Motor neuron (in vitro differentiated cells): ENCODE measurements around the gene WDR26. TPM values are rescaled to one million over a fixed set of nuclear protein-coding genes. Genes with fewer than 3 reads are reported as not detected.
"Not testable (repeated sequence)": the region's sequence is repeated elsewhere in the genome, so short reads cannot be mapped to it uniquely, and the experiment has no call there.

Experiments
- ATAC-seq, 8 experiments: fragments of 200-7000 bp; cut with Tn5 transposase; replicated peaks in 6 of 8; 2 replicates each; pipeline ENCODE4 v1.8.0; 2021; ENCODE audit warnings: mild to moderate bottlenecking in 8 of 8, moderate library complexity in 8 of 8
- H3K27ac ChIP-seq, 2 donors: fragments of 250-450 bp; sonication (Bioruptor Pico); 2 replicates each; pipeline ENCODE4 v1.9.0; 2021; ENCODE audit warnings: antibody characterized with exemption in 2 of 2, mild to moderate bottlenecking in 2 of 2, moderate library complexity in 1 of 2
- H3K4me1 ChIP-seq, 2 donors: fragments of 250-450 bp; sonication (Bioruptor Pico); replicated peaks in 1 of 2; 2 replicates each; pipeline ENCODE4 v1.6.1; 2021; ENCODE audit warnings: antibody characterized with exemption in 2 of 2, mild to moderate bottlenecking in 2 of 2, moderate library complexity in 1 of 2
- H3K4me3 ChIP-seq, 5 donors: fragments of 250-450 bp; sonication (Bioruptor Pico); 2 replicates each; pipeline ENCODE4 v1.9.0; 2021; ENCODE audit warnings: antibody characterized with exemption in 5 of 5, mild to moderate bottlenecking in 5 of 5, moderate library complexity in 4 of 5
- WGBS, 10 experiments: fragments of 450-650 bp; shearing (Covaris generic); methylation state at CpG; one replicate each; pipeline ENCODE4 v1.0.0; 2022; 5-methylcytosine and 5-hydroxymethylcytosine counted together
- in situ Hi-C, 9 experiments: fragments of 400-800 bp; cut with MboI; loops; one replicate each; pipeline ENCODE4 v1.15.0; 2021; ENCODE audit warnings: low sequenced_read_pairs in 9 of 9, low pct_unique_long_range_greater_than_20kb in 2 of 9; ENCODE audit not compliant: unreplicated experiment in 9 of 9
- total RNA-seq, 8 experiments: library from RNA; unstranded; fragments of 300-600 nt; gene quantifications; 2 replicates each; pipeline versions ENCODE4 v1.2.3 to v1.2.4, GENCODE V29; 2022

Gene WDR26
- total RNA-seq, result 100 to 1,000 TPM in 1 of 8 experiments, 10 to 100 TPM in 7; 47.4 to 116 (median 55.1) TPM

GRCh38 chr1:224434691-224435317 is at the start of gene WDR26:
TSS of gene WDR26 (minus strand) at chr1:224434797.
- WGBS, 10 experiments, result 0 to 20% (median 1%) methylated on average over 1 to 14 of the region's 46 CpGs; no CpG with 5 or more reads in 7 of the 10 experiments
- H3K27ac ChIP-seq, result peak within 1 kb of the TSS; percentile 95 to 99
- in situ Hi-C loops, result no loop called here

GRCh38 chr1:224483206-224483605 is 48.6 kb upstream of the WDR26 start:
- in situ Hi-C loops, ATAC-seq: not testable (repeated sequence)
- 67 to 100% (median 93%) methylated on average over 2 to 7 of the region's 7 CpGs; no CpG with 5 or more reads in 2 of the 10 experiments for WGBS, 10 experiments

More at GRCh38 chr1:224434691-224435317, at the start of gene WDR26:
- H3K4me3 ChIP-seq, result peak within 1 kb of the TSS; percentile 73 to 100 (median 96)
- peaks cover 18 to 29% of the 10 kb centered on the region in 2 donors for H3K4me1 ChIP-seq
- peak; percentile 71 to 94 (median 90) for ATAC-seq

DNA sequence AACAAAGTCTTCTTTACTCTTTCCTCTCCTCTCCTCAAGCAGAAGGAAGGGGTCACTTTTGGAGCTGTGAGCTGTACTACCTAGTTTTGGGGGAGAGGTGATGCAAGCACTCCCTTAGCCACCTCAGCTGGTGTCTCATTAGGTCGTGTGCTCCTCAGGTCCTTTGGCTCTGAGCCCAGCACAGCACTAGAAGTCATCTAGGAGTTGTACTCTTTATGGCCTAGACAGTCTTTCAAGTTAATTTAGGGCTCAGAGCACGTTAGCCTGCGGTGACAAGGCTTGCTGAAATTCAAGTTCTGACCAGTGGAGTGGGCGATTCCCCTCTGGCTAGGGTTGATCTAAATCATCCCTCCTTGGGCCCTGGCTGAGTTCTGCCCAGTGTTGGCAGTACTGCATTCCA is 48.0 kb upstream of the WDR26 start:
- no peak overlapping the region for H3K4me3 ChIP-seq
- no peaks in the 10 kb centered on the region for H3K4me1 ChIP-seq
- WGBS, 10 experiments, result 53 to 90% (median 81%) methylated on average over 3 to 4 of the region's 4 CpGs; no CpG with 5 or more reads in 6 of the 10 experiments
- no peak for ATAC-seq
- in situ Hi-C loops, result no loop called here
- no peak overlapping the region for H3K27ac ChIP-seq

More at GRCh38 chr1:224483206-224483605, 48.6 kb upstream of the WDR26 start:
- H3K4me1 ChIP-seq, H3K27ac ChIP-seq, H3K4me3 ChIP-seq: not testable (repeated sequence)

GRCh38 chr1:224481601-224482000 is 47.0 kb upstream of the WDR26 start:
- 40 to 88% (median 63%) methylated on average over 1 to 2 of the region's 2 CpGs; no CpG with 5 or more reads in 7 of the 10 experiments for WGBS, 10 experiments
- no peak overlapping the region for H3K27ac ChIP-seq
- H3K4me1 ChIP-seq, result no peaks in the 10 kb centered on the region
- no peak for ATAC-seq
- in situ Hi-C loops, result no loop called here
- H3K4me3 ChIP-seq, result no peak overlapping the region

DNA sequence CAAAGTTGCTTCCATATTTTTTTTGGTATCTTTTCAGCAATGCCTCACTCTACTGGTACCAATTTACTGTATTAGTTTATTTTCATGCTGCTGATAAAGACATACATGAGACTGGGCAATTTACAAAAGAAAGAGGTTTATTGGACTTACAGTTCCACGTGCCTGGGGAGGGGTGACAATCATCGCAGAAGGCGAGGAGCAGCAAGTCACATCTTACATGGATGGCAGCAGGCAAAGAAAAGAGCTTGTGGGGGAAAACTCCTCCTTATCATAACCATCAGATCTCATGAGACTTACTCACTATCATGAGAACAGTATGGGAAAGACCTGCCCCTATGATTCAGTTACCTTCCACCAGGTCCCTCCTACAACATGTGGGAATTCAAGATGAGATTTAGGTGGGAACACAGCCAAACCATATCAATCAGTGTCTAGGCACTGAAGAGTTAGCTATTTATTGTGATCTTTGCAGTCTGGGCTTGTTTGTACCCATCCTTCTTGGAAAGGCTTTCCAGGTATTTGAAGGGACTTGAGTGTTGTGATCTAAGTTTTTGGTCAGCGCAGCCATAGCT is 46.4 kb upstream of the WDR26 start:
- ATAC-seq, H3K4me3 ChIP-seq, H3K4me1 ChIP-seq, H3K27ac ChIP-seq, in situ Hi-C loops: not testable (repeated sequence)
- 69 to 100% (median 87%) methylated on average over 1 to 4 of the region's 4 CpGs; no CpG with 5 or more reads in 1 of the 10 experiments for WGBS, 10 experiments

DNA sequence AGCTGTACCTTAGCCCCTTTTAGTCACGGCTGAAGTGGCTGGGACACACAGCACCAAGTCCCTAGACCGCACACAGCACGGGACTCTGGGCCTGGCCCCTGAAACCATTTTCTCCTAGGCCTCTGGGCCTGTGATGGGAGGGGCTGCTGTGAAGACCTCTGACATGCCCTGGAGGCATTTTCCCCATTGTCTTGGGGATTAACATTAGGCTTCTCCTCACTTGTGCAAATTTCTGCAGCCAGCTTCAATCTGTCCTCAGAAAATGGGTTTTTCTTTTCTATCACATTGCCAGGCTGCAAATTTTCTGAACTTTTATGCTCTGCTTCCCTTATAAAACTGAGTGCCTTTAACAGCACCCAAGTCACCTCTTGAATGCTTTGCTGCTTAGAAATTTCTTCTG is 45.6 kb upstream of the WDR26 start:
- H3K4me3 ChIP-seq, ATAC-seq, in situ Hi-C loops, H3K27ac ChIP-seq, H3K4me1 ChIP-seq: not testable (repeated sequence)
- 59 to 100% (median 86%) methylated on average over 1 to 3 of the region's 3 CpGs; no CpG with 5 or more reads in 5 of the 10 experiments for WGBS, 10 experiments

DNA sequence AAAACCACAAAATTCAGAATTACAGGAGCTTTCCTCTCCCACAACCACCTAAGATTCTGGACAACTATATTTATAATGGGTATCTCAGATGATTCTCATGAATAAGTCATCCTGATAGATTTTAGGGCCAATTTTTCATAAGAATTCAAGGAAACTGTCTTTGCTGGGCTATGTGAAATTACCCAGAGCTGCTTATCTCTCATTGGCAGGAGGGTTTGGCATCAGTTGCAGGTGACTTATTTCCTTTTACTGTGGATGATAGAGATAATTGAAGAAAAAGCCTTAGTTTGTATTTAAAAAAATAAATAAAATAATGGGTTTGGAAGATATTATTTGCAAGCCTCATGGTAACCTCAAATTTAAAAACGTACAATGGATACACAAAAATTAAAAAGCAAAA is 38.2 kb upstream of the WDR26 start:
- H3K4me1 ChIP-seq, result no peaks in the 10 kb centered on the region
- no peak for ATAC-seq
- no peak overlapping the region for H3K27ac ChIP-seq
- WGBS, 10 experiments, result 73 to 100% (median 87%) methylated on average over 1 of the region's 1 CpG
- in situ Hi-C loops, result no loop called here
- H3K4me3 ChIP-seq, result no peak overlapping the region

DNA sequence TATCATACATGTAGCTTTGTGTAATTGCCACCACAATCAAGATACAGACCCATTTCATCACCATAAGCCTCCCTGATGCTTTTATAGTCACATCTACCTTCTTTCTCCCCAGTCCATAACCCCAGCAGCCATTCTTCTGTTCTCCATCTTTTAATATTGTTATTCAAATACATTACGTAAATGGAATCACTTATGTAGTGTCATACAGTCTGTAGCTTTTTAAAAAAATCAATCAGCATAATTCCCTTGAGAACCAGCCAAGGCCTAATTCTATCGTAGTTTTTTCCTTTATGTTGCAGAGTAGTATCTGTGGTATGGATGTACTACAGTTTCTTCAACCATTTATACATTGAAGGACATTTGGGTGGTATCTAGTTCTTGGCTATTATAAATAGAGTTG is 31.6 kb upstream of the WDR26 start:
- Histone ChIP-seq H3K27ac (no peak overlapping the region), H3K4me3 (no peak overlapping the region), H3K4me1 (peaks cover 0 to 7% of the 10 kb centered on the region in 2 donors)
- in situ Hi-C loops, result no loop called here
- peak in 1 of 8 experiments; percentile 58 for ATAC-seq
- 40 to 100% (median 83%) methylated on average over 1 to 2 of the region's 2 CpGs; no CpG with 5 or more reads in 1 of the 10 experiments for WGBS, 10 experiments

DNA sequence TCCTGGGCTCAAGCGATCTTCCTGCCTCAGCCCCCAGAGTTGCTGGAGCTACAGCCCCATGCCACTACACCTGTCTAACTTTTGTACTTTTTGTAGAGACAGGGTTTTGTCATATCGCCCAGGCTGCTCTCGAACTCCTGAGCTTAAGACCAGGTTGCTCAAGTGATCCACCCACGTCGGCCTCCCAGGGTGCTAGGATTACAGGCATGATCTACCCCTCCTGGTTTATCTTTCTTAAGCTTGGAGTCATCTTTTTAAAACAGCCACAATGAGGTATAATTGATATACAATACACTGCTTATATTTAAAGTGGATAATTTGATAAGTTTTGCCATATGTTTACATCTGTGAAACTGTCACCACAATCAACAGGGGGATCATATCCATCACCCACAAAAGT is 25.4 kb upstream of the WDR26 start:
- ATAC-seq, result no peak
- Histone ChIP-seq H3K4me3 (no peak overlapping the region), H3K4me1 (no peaks in the 10 kb centered on the region), H3K27ac (no peak overlapping the region)
- 90 to 100% (median 94%) methylated on average over 1 to 5 of the region's 5 CpGs; no CpG with 5 or more reads in 2 of the 10 experiments for WGBS, 10 experiments
- in situ Hi-C loops, result no loop called here

DNA sequence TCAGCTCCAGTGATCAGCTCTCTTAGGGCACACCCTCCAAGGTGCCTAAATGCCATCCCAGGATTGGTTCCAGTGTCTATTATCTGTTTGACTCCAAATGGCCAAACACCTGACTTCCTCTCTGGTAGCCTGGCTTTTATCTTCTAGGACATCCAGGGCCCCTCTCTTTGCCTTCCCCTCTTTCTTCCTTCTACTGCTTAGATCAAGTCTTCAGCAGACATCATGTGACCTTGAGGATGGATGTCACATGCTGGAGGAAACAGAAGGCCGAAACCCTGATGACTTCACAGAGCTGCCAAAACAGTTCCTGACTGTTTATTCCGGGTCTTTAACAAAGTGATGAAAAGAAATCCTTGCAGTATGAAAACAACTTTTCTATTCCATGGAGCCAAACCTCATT is 24.4 kb upstream of the WDR26 start:
- peak in 1 of 8 experiments; percentile 30 for ATAC-seq
- in situ Hi-C loops, result no loop called here
- 25 to 100% (median 78%) methylated on average over 1 to 2 of the region's 2 CpGs; no CpG with 5 or more reads in 2 of the 10 experiments for whole genome bisulfite sequencing, 10 experiments
- no peaks in the 10 kb centered on the region for H3K4me1 ChIP-seq
- H3K27ac ChIP-seq, result no peak overlapping the region
- H3K4me3 ChIP-seq, result no peak overlapping the region

GRCh38 chr1:224458296-224458695 is 23.7 kb upstream of the WDR26 start:
- H3K4me1 ChIP-seq, result no peaks in the 10 kb centered on the region
- no peak for ATAC-seq
- 87 to 100% (median 100%) methylated on average over 1 to 3 of the region's 4 CpGs; no CpG with 5 or more reads in 3 of the 10 experiments for WGBS, 10 experiments
- no peak overlapping the region for H3K4me3 ChIP-seq
- in situ Hi-C loops, result no loop called here
- no peak overlapping the region for H3K27ac ChIP-seq

GRCh38 chr1:224457782-224458144 is 23.2 kb upstream of the WDR26 start:
- WGBS, 10 experiments, result 83 to 100% (median 100%) methylated on average over 1 of the region's 1 CpG; no CpG with 5 or more reads in 6 of the 10 experiments
- in situ Hi-C loops, result no loop called here
- H3K4me3 ChIP-seq, result no peak overlapping the region
- no peak for ATAC-seq
- no peaks in the 10 kb centered on the region for H3K4me1 ChIP-seq
- no peak overlapping the region for H3K27ac ChIP-seq

DNA sequence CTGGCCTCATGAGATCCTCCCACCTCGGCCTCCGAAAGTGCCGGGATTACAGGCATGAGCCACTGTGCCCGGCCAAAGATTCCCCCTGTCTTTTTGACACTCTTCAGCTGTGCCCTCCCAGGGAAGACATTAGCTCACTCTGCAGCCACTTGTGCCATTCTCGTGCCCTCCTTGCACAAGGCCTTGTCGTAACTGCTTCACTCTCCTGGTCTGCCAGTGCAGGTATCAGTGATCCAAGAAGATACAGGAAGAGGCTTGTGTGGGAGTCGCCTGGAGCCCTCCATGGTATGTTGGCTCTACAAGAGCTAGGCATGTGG is 22.0 kb upstream of the WDR26 start:
- in situ Hi-C loops, result no loop called here
- Histone ChIP-seq H3K4me3 (no peak overlapping the region), H3K4me1 (no peaks in the 10 kb centered on the region), H3K27ac (no peak overlapping the region)
- ATAC-seq, result peak in 1 of 8 experiments; percentile 5
- 80 to 100% (median 93%) methylated on average over 1 to 7 of the region's 7 CpGs; no CpG with 5 or more reads in 3 of the 10 experiments for WGBS, 10 experiments
